ENCODE data around the gene PBX3. TPM values are rescaled to one million over a fixed set of nuclear protein-coding genes. Genes with fewer than 3 reads are reported as not detected.

PBX3 gene
- total and polyA plus RNA-seq, 8 donors = 8.9 to 36.8 (median 21.5) TPM

DNA sequence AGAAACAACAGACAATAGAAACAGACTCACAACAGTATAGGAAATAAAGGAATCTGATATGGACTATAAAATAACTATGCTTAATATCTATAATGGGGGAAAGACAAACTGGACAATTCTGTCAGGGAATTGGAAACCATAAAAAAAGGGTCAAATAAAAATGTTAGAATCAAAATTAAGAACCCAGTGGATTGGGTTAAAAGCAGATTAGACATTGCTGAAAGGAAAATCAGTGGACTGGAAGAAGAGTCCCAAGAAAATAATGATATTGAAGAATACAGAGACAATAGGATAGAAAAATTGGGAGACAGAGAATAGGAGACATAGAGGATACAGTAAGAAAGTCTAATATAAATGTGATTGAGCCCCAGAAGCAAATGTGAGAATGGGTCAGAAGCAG is 199.2 kb downstream of the PBX3 start:
- ATAC-seq = no peak
- H3K9me3 ChIP-seq = no peaks in the 10 kb centered on the region
- intact Hi-C loops (cut with DNase I) = no loop called here
- FAIRE-seq = no peak
- no peak overlapping the region for H3K4me3 ChIP-seq
- no peaks in the 10 kb centered on the region for H3K36me3 ChIP-seq
- no peaks in the 10 kb centered on the region for H3K27me3 ChIP-seq
- no peaks in the 10 kb centered on the region for H3K4me1 ChIP-seq
- DNase-seq = no peak
- no peak overlapping the region for H3K27ac ChIP-seq
- TF ChIP-seq, protein P1, sequence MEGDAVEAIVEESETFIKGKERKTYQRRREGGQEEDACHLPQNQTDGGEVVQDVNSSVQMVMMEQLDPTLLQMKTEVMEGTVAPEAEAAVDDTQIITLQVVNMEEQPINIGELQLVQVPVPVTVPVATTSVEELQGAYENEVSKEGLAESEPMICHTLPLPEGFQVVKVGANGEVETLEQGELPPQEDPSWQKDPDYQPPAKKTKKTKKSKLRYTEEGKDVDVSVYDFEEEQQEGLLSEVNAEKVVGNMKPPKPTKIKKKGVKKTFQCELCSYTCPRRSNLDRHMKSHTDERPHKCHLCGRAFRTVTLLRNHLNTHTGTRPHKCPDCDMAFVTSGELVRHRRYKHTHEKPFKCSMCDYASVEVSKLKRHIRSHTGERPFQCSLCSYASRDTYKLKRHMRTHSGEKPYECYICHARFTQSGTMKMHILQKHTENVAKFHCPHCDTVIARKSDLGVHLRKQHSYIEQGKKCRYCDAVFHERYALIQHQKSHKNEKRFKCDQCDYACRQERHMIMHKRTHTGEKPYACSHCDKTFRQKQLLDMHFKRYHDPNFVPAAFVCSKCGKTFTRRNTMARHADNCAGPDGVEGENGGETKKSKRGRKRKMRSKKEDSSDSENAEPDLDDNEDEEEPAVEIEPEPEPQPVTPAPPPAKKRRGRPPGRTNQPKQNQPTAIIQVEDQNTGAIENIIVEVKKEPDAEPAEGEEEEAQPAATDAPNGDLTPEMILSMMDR (IDR thresholded peaks at IDR 0.05) = no peak

DNA sequence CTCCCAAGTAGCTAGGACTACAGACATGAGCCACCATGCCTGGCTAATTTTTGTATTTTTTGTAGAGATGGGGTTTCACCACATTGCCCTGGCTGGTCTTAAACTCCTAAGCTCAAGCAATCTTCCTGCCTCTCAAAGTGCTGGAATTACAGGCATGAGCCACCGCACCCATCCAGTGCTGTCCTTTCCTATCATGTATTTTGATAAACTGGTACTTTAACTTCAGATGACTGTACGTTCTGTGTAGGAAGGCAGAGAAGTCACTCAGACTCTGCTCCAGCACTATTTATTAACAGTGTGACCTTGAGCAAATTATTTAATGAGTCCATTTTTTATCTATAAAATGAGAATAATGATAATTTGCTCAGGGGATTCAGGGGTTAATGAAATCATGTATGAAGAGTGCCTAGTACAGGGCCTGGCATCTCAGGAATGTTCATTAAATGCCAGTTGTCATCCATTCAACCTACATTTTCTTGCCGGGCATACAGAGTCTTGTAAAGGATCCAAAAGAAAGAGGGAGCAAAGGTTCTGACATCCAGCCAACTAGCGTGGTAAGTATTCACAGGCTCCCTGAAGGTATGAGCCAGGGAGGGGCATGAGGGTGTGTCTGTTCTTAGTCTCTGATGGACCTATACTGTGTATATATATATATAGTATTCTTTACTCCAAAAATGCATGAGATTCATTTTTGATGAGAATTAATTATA is 201.9 kb downstream of the PBX3 start:
- ATAC-seq = no peak
- 59 to 70% methylated on average over 4 of the region's 4 CpGs for WGBS, 2 donors
- no peak overlapping the region for H3K27ac ChIP-seq
- no peaks in the 10 kb centered on the region for H3K27me3 ChIP-seq
- no peaks in the 10 kb centered on the region for H3K36me3 ChIP-seq
- H3K9me3 ChIP-seq = no peaks in the 10 kb centered on the region
- no peak for DNase-seq
- TF ChIP-seq, protein P1 (IDR thresholded peaks at IDR 0.05) = no peak
- no peak for FAIRE-seq
- no peaks in the 10 kb centered on the region for H3K4me1 ChIP-seq
- intact Hi-C loops (cut with DNase I) = no loop called here
- no peak overlapping the region for H3K4me3 ChIP-seq

DNA sequence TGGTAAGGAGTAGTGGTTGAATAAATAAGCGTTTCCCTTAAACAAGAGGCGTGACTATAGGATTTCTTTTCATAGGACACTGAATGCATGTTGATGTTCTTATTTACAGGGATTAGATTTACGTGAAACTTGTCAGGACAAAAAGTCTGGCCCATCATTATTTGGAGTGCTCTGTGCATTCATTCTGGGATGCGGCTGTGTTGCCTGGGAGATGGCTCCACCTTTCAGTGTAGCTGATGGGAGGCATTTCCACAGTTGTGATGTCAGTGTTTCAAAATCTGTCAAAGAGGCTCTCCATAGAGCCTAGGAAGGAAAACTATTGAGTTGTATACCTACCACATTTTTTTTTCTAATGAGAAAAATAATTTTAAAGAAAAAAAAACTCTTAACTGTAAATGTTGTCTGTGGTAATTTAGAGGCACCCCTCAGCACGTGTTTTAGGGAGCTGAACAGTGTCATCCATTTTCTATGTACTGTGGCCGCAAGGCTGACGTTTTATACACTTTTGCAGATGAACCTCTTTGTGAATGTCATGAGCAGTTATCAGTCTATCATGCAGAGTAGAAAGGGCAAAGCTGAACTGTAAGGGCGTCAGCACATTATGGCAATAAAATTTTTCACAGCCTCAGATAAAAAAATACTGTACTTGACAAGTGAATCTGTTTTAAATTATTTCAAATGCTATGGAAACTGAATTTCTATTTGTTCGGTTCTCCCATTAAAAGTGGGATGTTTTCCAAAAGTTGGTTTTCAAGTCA is 202.7 kb downstream of the PBX3 start:
- WGBS, 2 donors = 89 to 94% methylated on average over 9 of the region's 9 CpGs
- intact Hi-C loops (cut with DNase I) = no loop called here
- FAIRE-seq = no peak
- no peaks in the 10 kb centered on the region for H3K27me3 ChIP-seq
- H3K4me1 ChIP-seq = no peaks in the 10 kb centered on the region
- no peak for ATAC-seq
- no peaks in the 10 kb centered on the region for H3K36me3 ChIP-seq
- H3K9me3 ChIP-seq = no peaks in the 10 kb centered on the region
- no peak for DNase-seq
- no peak overlapping the region for H3K4me3 ChIP-seq
- no peak overlapping the region for H3K27ac ChIP-seq
- TF ChIP-seq, protein P1 (IDR thresholded peaks at IDR 0.05) = no peak

DNA sequence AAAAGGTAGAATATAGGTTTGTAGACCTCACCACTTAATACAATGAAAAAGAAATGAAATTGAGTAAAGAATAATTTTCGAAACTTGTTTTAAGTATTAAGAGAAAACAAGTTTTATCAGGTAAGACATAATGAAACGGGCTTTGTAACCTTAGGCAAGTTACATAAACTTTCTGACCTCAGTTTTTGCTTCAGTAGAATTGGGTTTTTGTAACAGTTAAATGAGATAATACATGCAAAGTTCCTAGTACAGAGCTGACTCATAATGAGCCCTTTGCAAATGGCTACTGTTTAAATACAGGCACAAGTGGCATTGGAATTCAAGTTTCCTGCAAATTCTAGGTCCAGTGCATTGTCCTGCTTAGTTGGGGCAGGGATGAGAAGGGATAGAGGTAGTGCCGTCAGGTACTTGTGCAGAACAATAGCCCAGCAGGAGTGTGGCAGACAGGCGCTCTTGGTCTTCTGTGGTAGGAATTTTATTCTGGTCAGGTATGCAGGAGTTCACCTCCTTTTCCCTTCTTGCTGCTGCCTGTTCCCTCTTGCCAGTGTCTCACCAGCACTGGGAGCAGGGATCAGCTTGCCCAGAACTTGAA is 203.8 kb downstream of the PBX3 start:
- TF ChIP-seq, protein P1 (IDR thresholded peaks at IDR 0.05) = no peak
- ATAC-seq (no peak), DNase-seq (no peak), FAIRE-seq (no peak)
- H3K4me1 ChIP-seq = no peaks in the 10 kb centered on the region
- H3K4me3 ChIP-seq = no peak overlapping the region
- H3K27me3 ChIP-seq = no peaks in the 10 kb centered on the region
- H3K36me3 ChIP-seq = no peaks in the 10 kb centered on the region
- no peak overlapping the region for H3K27ac ChIP-seq
- intact Hi-C loops (cut with DNase I) = no loop called here
- WGBS, 2 donors = 90 to 94% methylated on average over 4 of the region's 4 CpGs
- H3K9me3 ChIP-seq = no peaks in the 10 kb centered on the region

All from pancreas (tissue), 10 donors.